PC-9 (cell line): ENCODE measurements around the gene FARS2. TPM values are rescaled to one million over a fixed set of nuclear protein-coding genes. Genes with fewer than 3 reads are reported as not detected.

Experiments used
- BruUV-seq: library from RNA; stranded (reverse); fragments of 400-500 nt; replicated peaks from 2 replicates; lab custom pipeline; 2021; lab: Mats Ljungman, UMichigan
- CTCF ChIA-PET: fragments of 300-600 bp; sonication (Branson Sonifier 250); formaldehyde crosslinking; loops from one replicate; lab custom pipeline; 2022; ENCODE audit warnings: antibody characterized with exemption; lab: Charles Lee
- POLR2A ChIA-PET: fragments of 300-600 bp; sonication (Branson Sonifier 250); formaldehyde crosslinking; loops from one replicate; lab custom pipeline; 2022; ENCODE audit warnings: antibody characterized with exemption; ENCODE audit not compliant: unreplicated experiment; lab: Charles Lee
- DNase-seq, 2 experiments: peaks; one replicate each; pipeline versions ENCODE4 v3.0.0 to v3.0.0-alpha.2; 2015 to 2022; ENCODE audit warnings: mixed read lengths in 1 of 2
- H2AFZ ChIP-seq: fragments of 200-600 bp; sonication (generic); 2 replicates; pipeline ENCODE4 v1.8.1; 2017; ENCODE audit warnings: antibody characterized with exemption
- H3F3A ChIP-seq: fragments of 200-600 bp; sonication (generic); 2 replicates; pipeline ENCODE4 v1.8.1; 2017; ENCODE audit warnings: antibody characterized with exemption, mild to moderate bottlenecking, low read depth; ENCODE audit not compliant: insufficient read depth
- H3K27ac ChIP-seq: fragments of 200-600 bp; sonication (generic); 2 replicates; pipeline ENCODE4 v1.6.1; 2016; ENCODE audit warnings: mixed run types
- H3K27me3 ChIP-seq: fragments of 200-600 bp; sonication (generic); 2 replicates; pipeline ENCODE4 v1.6.1; 2016; ENCODE audit warnings: low read depth, mixed run types; ENCODE audit not compliant: insufficient read depth
- H3K36me3 ChIP-seq: fragments of 200-600 bp; sonication (generic); 2 replicates; pipeline ENCODE4 v1.6.1; 2016; ENCODE audit warnings: low read depth, mixed run types
- H3K4me1 ChIP-seq: fragments of 200-600 bp; sonication (generic); replicated peaks from 2 replicates; pipeline ENCODE4 v1.6.1; 2016; ENCODE audit warnings: mixed run types; ENCODE audit not compliant: insufficient read depth
- H3K4me2 ChIP-seq: fragments of 200-600 bp; sonication (generic); 2 replicates; pipeline ENCODE4 v1.6.1; 2017; ENCODE audit warnings: mixed run types
- H3K4me3 ChIP-seq: fragments of 200-600 bp; sonication (generic); 2 replicates; pipeline ENCODE4 v1.6.1; 2016; ENCODE audit warnings: mixed run types
- H3K79me2 ChIP-seq: fragments of 200-600 bp; sonication (generic); 2 replicates; pipeline ENCODE4 v1.6.1; 2017; ENCODE audit warnings: low read depth, mixed run types
- H3K9me2 ChIP-seq: fragments of 200-600 bp; sonication (generic); 2 replicates; pipeline ENCODE4 v1.8.1; 2017; ENCODE audit warnings: mild to moderate bottlenecking; ENCODE audit not compliant: insufficient read depth
- H3K9me3 ChIP-seq: fragments of 200-600 bp; sonication (generic); 2 replicates; pipeline ENCODE4 v1.8.1; 2016; ENCODE audit warnings: low read depth; ENCODE audit not compliant: insufficient read depth
- H4K20me1 ChIP-seq: fragments of 200-600 bp; sonication (generic); 2 replicates; pipeline ENCODE4 v1.8.1; 2017; ENCODE audit not compliant: insufficient read depth
- CTCF ChIP-seq: fragments of 200-600 bp; sonication (generic); conservative IDR thresholded peaks from 2 replicates; pipeline ENCODE4 v1.6.1; 2017; ENCODE audit warnings: mixed run types, antibody characterized with exemption, mild to moderate bottlenecking, moderate library complexity
- EZH2 ChIP-seq: fragments of 200-600 bp; sonication (generic); IDR thresholded peaks from 2 replicates; pipeline ENCODE4 v1.8.0; 2017; ENCODE audit warnings: antibody characterized with exemption, low read depth
- intact Hi-C: fragments of 100-400 bp; cut with micrococcal nuclease; formaldehyde crosslinking; loops from one replicate; pipeline ENCODE4 v1.10.0; 2022; ENCODE audit not compliant: unreplicated experiment
- total RNA-seq: library from RNA; stranded (reverse); gene quantifications from 2 replicates; pipeline ENCODE4 v1.2.3, GENCODE V29; 2021

The FARS2 gene
- total RNA-seq, 1 experiment from 2014 or later: 26.7 TPM

GRCh38 chr6:5531161-5531560 lies 269.8 kb downstream of the FARS2 start:
- TF ChIP-seq EZH2 (no peak), CTCF (no peak)
- Histone ChIP-seq H3K4me1 (no peaks in the 10 kb centered on the region), H3K27ac (no peak overlapping the region), H3K9me3 (no peaks in the 10 kb centered on the region), H3K4me2 (no peak overlapping the region), H3K79me2 (no peaks in the 10 kb centered on the region), H3K27me3 (no peaks in the 10 kb centered on the region), H4K20me1 (no peaks in the 10 kb centered on the region), H3K4me3 (no peak overlapping the region), H2AFZ (no peak overlapping the region), H3K36me3 (no peaks in the 10 kb centered on the region), H3K9me2 (no peaks in the 10 kb centered on the region), H3F3A (no peaks in the 10 kb centered on the region)
- POLR2A ChIA-PET: no interaction called here
- intact Hi-C loops: no loop called here
- DNase-seq: no peak
- no TSS peak for BruUV-seq
- CTCF ChIA-PET: no interaction called here

- Histone ChIP-seq H3F3A (no peaks in the 10 kb centered on the region), H3K4me2 (no peak overlapping the region), H2AFZ (no peak overlapping the region), H3K36me3 (no peaks in the 10 kb centered on the region), H3K79me2 (no peaks in the 10 kb centered on the region), H3K27ac (no peak overlapping the region), H3K27me3 (no peaks in the 10 kb centered on the region), H4K20me1 (no peaks in the 10 kb centered on the region), H3K4me1 (no peaks in the 10 kb centered on the region), H3K4me3 (no peak overlapping the region), H3K9me2 (no peaks in the 10 kb centered on the region), H3K9me3 (no peaks in the 10 kb centered on the region)
- POLR2A ChIA-PET: no interaction called here
- no TSS peak for BruUV-seq
- TF ChIP-seq EZH2 (no peak), CTCF (no peak)
- intact Hi-C loops: no loop called here
- CTCF ChIA-PET: no interaction called here
- DNase-seq: no peak
These were observed 270.6 kb downstream of the FARS2 start for GRCh38 chr6:5531853-5532375.

GRCh38 chr6:5532941-5533340 lies 271.6 kb downstream of the FARS2 start:
- Histone ChIP-seq H3F3A (no peaks in the 10 kb centered on the region), H4K20me1 (no peaks in the 10 kb centered on the region), H3K27ac (no peak overlapping the region), H3K9me3 (no peaks in the 10 kb centered on the region), H3K4me1 (0 out of 2 replicates have a peak, but pooled peaks cover 2% of the 10 kb centered on the region), H2AFZ (no peak overlapping the region), H3K79me2 (no peaks in the 10 kb centered on the region), H3K27me3 (no peaks in the 10 kb centered on the region), H3K9me2 (no peaks in the 10 kb centered on the region), H3K4me2 (no peak overlapping the region), H3K4me3 (no peak overlapping the region), H3K36me3 (no peaks in the 10 kb centered on the region)
- no peak for DNase-seq
- POLR2A ChIA-PET: no interaction called here
- no TSS peak for BruUV-seq
- TF ChIP-seq CTCF (no peak), EZH2 (no peak)
- CTCF ChIA-PET: no interaction called here
- intact Hi-C loops: no loop called here
